Hematopoietic multipotent progenitor cell treated with erythropoietin and hydrocortisone succinate and interleukin-3 and kit ligand, for 8 days (in vitro differentiated cells): ENCODE measurements around the gene GUCA1C.

Source experiments
- DNase-seq: peaks from one replicate; pipeline ENCODE4 v3.0.0-alpha.2; 2015

The GUCA1C gene

GRCh38 chr3:108953700-108954099 lies at the start of gene GUCA1C:
GUCA1C (minus strand) TSS chr3:108953879; CDS start chr3:108953762, 117 bp downstream.
- DNase-seq = no peak

- no peak for DNase-seq
Observed at GRCh38 chr3:108998436-108998835, 44.8 kb upstream of the GUCA1C start.

- no peak for DNase-seq
Observed at GRCh38 chr3:108985844-108986243, 32.2 kb upstream of the GUCA1C start.

GRCh38 chr3:108983051-108983450 lies 29.4 kb upstream of the GUCA1C start:
- no peak for DNase-seq

- no peak for DNase-seq
Observed at GRCh38 chr3:108976058-108976457, 22.4 kb upstream of the GUCA1C start.

- no peak for DNase-seq
Observed at GRCh38 chr3:108973019-108973418, 19.3 kb upstream of the GUCA1C start.

GRCh38 chr3:108972482-108972881 lies 18.8 kb upstream of the GUCA1C start:
- no peak for DNase-seq

- no peak for DNase-seq
Observed at GRCh38 chr3:108970561-108970960, 16.9 kb upstream of the GUCA1C start.

- no peak for DNase-seq
Observed at GRCh38 chr3:108966773-108967172, 13.1 kb upstream of the GUCA1C start.

GRCh38 chr3:108959017-108959416 lies 5.3 kb upstream of the GUCA1C start:
- no peak for DNase-seq

- DNase-seq = no peak
Observed at GRCh38 chr3:108953210-108953609, 469 bp downstream of the GUCA1C start.

GRCh38 chr3:108951820-108952501 lies 1.7 kb downstream of the GUCA1C start:
- no peak for DNase-seq

- no peak for DNase-seq
Observed at GRCh38 chr3:108947855-108948254, 5.8 kb downstream of the GUCA1C start.

GRCh38 chr3:108946292-108947285 lies 7.1 kb downstream of the GUCA1C start:
- DNase-seq = no peak

GRCh38 chr3:108940568-108941263 lies 13.0 kb downstream of the GUCA1C start:
- no peak for DNase-seq

- DNase-seq = no peak
Observed at GRCh38 chr3:108940166-108940565, 13.5 kb downstream of the GUCA1C start.

GRCh38 chr3:108936924-108937689 lies 16.6 kb downstream of the GUCA1C start:
- no peak for DNase-seq

- no peak for DNase-seq
Observed at GRCh38 chr3:108931035-108931434, 22.6 kb downstream of the GUCA1C start.

- no peak for DNase-seq
Observed at GRCh38 chr3:108918866-108919265, 34.8 kb downstream of the GUCA1C start.

GRCh38 chr3:108914774-108915641 lies 38.7 kb downstream of the GUCA1C start:
- peak; percentile 64 for DNase-seq

GRCh38 chr3:108909799-108910198 lies 43.9 kb downstream of the GUCA1C start:
- DNase-seq = no peak

GRCh38 chr3:108907194-108907593 lies 46.5 kb downstream of the GUCA1C start:
- DNase-seq = no peak
